Fibroblast of lung (primary cell): ENCODE measurements around the gene CDC26.

Experiments
- EZH2 ChIP-seq: IDR thresholded peaks from 2 replicates; pipeline ENCODE4 v1.5.1; 2012; ENCODE audit warnings: low read length, control low read depth, mild to moderate bottlenecking; ENCODE audit errors: missing control alignments
- TF ChIP-seq, protein P1 (sequence below), 2 donors: IDR thresholded peaks in 1 of 2; conservative IDR thresholded peaks in 1 of 2; 1 replicate in 1 of 2; 2 replicates in 1 of 2; pipeline ENCODE4 v1.5.1; 2011 to 2012; ENCODE audit warnings: low read length in 2 of 2, control low read depth in 1 of 2, inconsistent platforms in 1 of 2, low read depth in 1 of 2, mild to moderate bottlenecking in 1 of 2

DNA sequence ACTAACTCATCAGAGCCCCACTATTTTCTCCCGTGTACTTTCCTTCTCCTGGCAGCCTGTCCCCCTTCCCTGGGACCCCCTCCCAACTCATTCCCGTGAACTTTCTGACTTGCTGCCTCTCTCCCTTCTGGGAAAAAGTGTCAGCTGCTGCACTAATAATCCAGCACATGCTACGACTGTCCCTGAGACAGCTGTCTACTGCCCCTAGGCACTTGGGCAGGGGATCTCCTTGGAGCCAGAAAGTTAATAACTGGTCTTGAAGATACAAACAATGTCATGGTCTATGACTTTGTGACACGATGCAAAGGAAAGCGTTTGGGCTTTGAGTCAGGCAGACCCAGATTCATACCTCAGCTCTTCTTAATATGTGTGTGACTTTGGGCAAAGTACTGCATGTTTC lies 37.9 kb upstream of the CDC26 start:
- TF ChIP-seq, protein P1, sequence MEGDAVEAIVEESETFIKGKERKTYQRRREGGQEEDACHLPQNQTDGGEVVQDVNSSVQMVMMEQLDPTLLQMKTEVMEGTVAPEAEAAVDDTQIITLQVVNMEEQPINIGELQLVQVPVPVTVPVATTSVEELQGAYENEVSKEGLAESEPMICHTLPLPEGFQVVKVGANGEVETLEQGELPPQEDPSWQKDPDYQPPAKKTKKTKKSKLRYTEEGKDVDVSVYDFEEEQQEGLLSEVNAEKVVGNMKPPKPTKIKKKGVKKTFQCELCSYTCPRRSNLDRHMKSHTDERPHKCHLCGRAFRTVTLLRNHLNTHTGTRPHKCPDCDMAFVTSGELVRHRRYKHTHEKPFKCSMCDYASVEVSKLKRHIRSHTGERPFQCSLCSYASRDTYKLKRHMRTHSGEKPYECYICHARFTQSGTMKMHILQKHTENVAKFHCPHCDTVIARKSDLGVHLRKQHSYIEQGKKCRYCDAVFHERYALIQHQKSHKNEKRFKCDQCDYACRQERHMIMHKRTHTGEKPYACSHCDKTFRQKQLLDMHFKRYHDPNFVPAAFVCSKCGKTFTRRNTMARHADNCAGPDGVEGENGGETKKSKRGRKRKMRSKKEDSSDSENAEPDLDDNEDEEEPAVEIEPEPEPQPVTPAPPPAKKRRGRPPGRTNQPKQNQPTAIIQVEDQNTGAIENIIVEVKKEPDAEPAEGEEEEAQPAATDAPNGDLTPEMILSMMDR (conservative IDR thresholded peaks at IDR 0.05 in 1 of 2, IDR thresholded peaks at IDR 0.05 in 1 of 2; ENCODE audit: low read depth in 1 of 2, low read length in 2 of 2) = no peak
- TF ChIP-seq EZH2 = no peak
